Activated B cell treated with CpG ODN at 0.5 μM for 24 hours (primary cell): Measurements from ENCODE around the gene ASB7. TPM values are rescaled to one million over a fixed set of nuclear protein-coding genes. Genes with fewer than 3 reads are reported as not detected.

Source experiments
- ATAC-seq: fragments of 200-7000 bp; cut with Tn5 transposase; one replicate; pipeline ENCODE4 v1.10.0; 2021; ENCODE audit warnings: low read depth, mild to moderate bottlenecking, moderate library complexity
- CTCF ChIA-PET: fragments of 350-600 bp; sonication (Branson Sonifier 250); formaldehyde crosslinking; loops from one replicate; lab custom pipeline; 2021; ENCODE audit warnings: antibody characterized with exemption; lab: Charles Lee
- POLR2A ChIA-PET: fragments of 350-600 bp; sonication (Branson Sonifier 250); formaldehyde crosslinking; loops from one replicate; lab custom pipeline; 2021; ENCODE audit warnings: antibody characterized with exemption; lab: Charles Lee
- DNase-seq: peaks from one replicate; pipeline ENCODE4 v3.0.0; 2022
- H3K27ac Mint-ChIP-seq: one replicate; pipeline ENCODE4 v1.8.0; 2020; ENCODE audit warnings: mixed read lengths
- H3K27me3 Mint-ChIP-seq: one replicate; pipeline ENCODE4 v1.8.0; 2021; ENCODE audit warnings: mixed read lengths
- H3K36me3 Mint-ChIP-seq: one replicate; pipeline ENCODE4 v1.8.0; 2021; ENCODE audit warnings: low read depth, mixed read lengths
- H3K4me1 Mint-ChIP-seq: one replicate; pipeline ENCODE4 v1.8.0; 2021; ENCODE audit warnings: mixed read lengths
- H3K4me3 Mint-ChIP-seq: one replicate; pipeline ENCODE4 v1.8.0; 2020; ENCODE audit warnings: mild to moderate bottlenecking, mixed read lengths
- H3K9me3 Mint-ChIP-seq: one replicate; pipeline ENCODE4 v1.8.0; 2020; ENCODE audit warnings: mixed read lengths
- intact Hi-C: fragments of 100-400 bp; cut with micrococcal nuclease; formaldehyde crosslinking; loops from one replicate; pipeline ENCODE4 v1.15.1; 2024
- total RNA-seq: library from RNA; stranded (reverse); gene quantifications from 2 replicates; pipeline ENCODE4 v1.2.3, GENCODE V29; 2022
- TF ChIP-seq, protein P1 (sequence below): fragments of 200-600 bp; IDR thresholded peaks from one replicate; pipeline ENCODE4 v1.8.0; 2022; ENCODE audit warnings: antibody characterized with exemption, mild to moderate bottlenecking

Gene ASB7
- total RNA-seq, 1 donor from 2014 or later = 21.3 TPM

DNA sequence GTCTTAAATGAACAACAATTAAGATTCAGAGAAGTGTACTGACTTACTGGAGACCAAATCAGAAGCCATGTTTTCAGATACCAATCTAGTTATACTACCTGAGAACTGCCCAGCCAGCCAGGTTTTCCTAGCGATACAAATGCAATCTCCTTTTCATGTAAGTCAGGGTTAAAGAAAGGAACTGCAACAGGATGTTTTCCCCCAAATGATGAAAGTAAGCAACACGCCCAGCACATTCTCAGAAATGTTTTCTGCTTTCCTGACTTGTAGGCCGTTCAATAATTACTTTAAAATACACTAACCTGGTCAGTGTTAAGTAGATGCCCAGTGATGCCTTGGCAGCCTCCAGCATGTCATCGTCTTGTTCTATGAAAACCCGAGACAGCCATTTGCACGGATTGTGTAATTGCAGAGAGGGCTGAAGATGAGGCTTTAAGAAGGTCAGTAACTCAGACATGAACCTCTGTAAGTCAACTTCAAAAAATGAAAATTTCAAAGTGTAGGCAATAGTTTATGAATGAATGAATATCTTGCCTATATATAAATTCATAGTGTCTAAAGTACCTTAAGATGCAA lies 30.7 kb upstream of the ASB7 start:
- peaks cover 44% of the 10 kb centered on the region for H3K36me3 Mint-ChIP-seq
- TF ChIP-seq, protein P1, sequence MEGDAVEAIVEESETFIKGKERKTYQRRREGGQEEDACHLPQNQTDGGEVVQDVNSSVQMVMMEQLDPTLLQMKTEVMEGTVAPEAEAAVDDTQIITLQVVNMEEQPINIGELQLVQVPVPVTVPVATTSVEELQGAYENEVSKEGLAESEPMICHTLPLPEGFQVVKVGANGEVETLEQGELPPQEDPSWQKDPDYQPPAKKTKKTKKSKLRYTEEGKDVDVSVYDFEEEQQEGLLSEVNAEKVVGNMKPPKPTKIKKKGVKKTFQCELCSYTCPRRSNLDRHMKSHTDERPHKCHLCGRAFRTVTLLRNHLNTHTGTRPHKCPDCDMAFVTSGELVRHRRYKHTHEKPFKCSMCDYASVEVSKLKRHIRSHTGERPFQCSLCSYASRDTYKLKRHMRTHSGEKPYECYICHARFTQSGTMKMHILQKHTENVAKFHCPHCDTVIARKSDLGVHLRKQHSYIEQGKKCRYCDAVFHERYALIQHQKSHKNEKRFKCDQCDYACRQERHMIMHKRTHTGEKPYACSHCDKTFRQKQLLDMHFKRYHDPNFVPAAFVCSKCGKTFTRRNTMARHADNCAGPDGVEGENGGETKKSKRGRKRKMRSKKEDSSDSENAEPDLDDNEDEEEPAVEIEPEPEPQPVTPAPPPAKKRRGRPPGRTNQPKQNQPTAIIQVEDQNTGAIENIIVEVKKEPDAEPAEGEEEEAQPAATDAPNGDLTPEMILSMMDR = no peak
- no peak overlapping the region for H3K27ac Mint-ChIP-seq
- H3K27me3 Mint-ChIP-seq = no peaks in the 10 kb centered on the region
- DNase-seq (no peak), ATAC-seq (no peak)
- no peak overlapping the region for H3K4me3 Mint-ChIP-seq
- CTCF ChIA-PET = interaction anchor here (1.0 to 5.7 kb wide), 6 partner anchors 77 to 643 kb away, joined by 3 to 80 read pairs (median 5); partner anchors contain the start of gene ADAMTS17
- POLR2A ChIA-PET = interaction anchor here (1.0 kb wide), 1 partner anchor 31 kb away, joined by 3 read pairs; the partner anchor contains the start of genes ASB7 and LINS1
- intact Hi-C loops = loop anchor here (1.0 to 2.0 kb wide), 4 partner anchors 221 to 1299 kb away; no protein-coding TSS in a partner anchor
- no peaks in the 10 kb centered on the region for H3K9me3 Mint-ChIP-seq
- no peaks in the 10 kb centered on the region for H3K4me1 Mint-ChIP-seq

DNA sequence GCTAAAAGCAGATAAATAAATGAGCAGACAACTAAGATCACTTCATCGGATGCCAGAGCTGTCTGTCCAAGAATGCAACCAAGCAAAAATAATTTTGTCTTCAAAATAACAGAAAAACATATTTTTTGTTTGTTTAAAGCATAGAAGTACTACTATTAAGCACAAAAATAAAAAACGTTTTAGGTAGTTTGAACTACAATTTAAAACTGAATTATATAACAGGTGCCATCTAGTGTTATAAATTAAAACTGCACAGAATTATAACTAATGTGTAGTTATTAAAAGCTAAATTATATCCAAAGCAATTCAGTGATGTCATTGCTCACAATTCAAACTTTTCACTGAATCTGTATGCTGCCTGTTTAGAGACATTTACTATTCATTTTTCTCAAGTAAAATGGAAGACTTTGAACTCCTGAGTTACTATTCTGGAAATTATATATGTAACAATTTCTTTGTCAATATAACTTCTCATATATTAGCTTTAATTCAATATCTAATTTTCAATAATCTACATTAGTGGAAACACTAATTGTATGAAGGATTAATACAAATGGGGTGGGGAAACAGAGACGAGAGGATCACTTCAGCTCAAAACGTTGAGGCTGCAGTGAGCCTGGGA lies 29.9 kb upstream of the ASB7 start:
- CTCF ChIA-PET = interaction anchor here (0.6 to 5.7 kb wide), 10 partner anchors 16 to 1299 kb away, joined by 3 to 80 read pairs (median 4); partner anchors contain the start of genes ADAMTS17, ASB7 and LINS1
- Mint-ChIP-seq H3K4me3 (no peak overlapping the region), H3K9me3 (no peaks in the 10 kb centered on the region), H3K27me3 (no peaks in the 10 kb centered on the region), H3K36me3 (peaks cover 44% of the 10 kb centered on the region), H3K4me1 (peaks cover 3% of the 10 kb centered on the region), H3K27ac (no peak overlapping the region)
- POLR2A ChIA-PET = interaction anchor here (1.0 kb wide), 1 partner anchor 30 kb away, joined by 3 read pairs; the partner anchor contains the start of genes ASB7 and LINS1
- peak; percentile 31 for ATAC-seq
- intact Hi-C loops = loop anchor here (1.0 to 2.0 kb wide), 3 partner anchors 222 to 644 kb away; no protein-coding TSS in a partner anchor
- TF ChIP-seq, protein P1 = no peak
- no peak for DNase-seq

DNA sequence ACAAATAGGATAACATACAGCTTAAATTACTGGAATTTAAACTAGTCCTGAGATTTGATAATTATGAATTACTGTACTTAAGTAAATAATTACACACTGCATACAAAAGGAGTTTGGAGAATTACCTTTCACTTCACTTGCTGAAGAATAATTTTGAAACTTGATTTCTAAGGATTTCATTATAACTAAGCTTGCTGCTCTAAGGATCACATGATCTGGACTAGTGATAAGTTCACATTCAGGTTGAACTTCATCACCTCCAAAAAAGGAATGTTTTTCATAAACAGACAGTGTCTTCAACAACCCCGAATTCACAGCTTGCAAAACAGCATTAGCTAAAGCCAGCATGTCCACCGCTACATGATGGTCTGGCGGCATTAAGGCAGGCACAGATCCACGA lies 28.9 kb upstream of the ASB7 start:
- Mint-ChIP-seq H3K27me3 (no peaks in the 10 kb centered on the region), H3K9me3 (no peaks in the 10 kb centered on the region), H3K36me3 (peaks cover 42% of the 10 kb centered on the region), H3K4me1 (peaks cover 3% of the 10 kb centered on the region), H3K4me3 (no peak overlapping the region), H3K27ac (no peak overlapping the region)
- no peak for ATAC-seq
- intact Hi-C loops = loop anchor here (2.0 kb wide), 1 partner anchor 645 kb away; no protein-coding TSS in a partner anchor
- POLR2A ChIA-PET = no interaction called here
- DNase-seq = no peak
- TF ChIP-seq, protein P1 = no peak
- CTCF ChIA-PET = interaction anchor here (0.6 to 5.7 kb wide), 8 partner anchors 10 to 1300 kb away, joined by 3 to 80 read pairs (median 5); partner anchors contain the start of gene ADAMTS17

DNA sequence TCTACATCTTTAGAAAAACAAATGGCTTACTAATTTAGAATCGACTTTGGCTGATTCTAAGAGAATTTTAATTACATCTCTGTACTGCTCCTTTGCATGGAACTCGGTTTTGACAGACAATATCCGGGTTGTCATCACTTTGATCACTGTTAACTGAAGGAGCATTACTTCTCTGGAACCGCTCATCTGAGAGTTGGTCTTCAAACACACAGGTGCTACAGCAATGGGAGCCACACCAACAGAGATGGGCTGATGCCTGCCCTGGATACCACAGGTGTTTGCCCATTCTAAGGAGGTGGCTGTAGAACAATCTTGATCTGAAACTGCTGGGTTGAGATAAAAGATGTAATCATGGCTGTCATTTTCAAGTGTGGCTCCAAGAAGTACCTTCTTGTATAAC lies 22.0 kb upstream of the ASB7 start:
- Mint-ChIP-seq H3K9me3 (no peaks in the 10 kb centered on the region), H3K27me3 (no peaks in the 10 kb centered on the region), H3K36me3 (peaks cover 21% of the 10 kb centered on the region), H3K27ac (no peak overlapping the region), H3K4me1 (peaks cover 5% of the 10 kb centered on the region), H3K4me3 (no peak overlapping the region)
- ATAC-seq (no peak), DNase-seq (no peak)
- TF ChIP-seq, protein P1 = no peak
- intact Hi-C loops = no loop called here
- ChIA-PET CTCF (no interaction called here), POLR2A (no interaction called here)
